GM21360 (cell line): ENCODE data around the gene SPECC1.
"Not testable (repeated sequence)": the region's sequence is repeated elsewhere in the genome, so short reads cannot be mapped to it uniquely, and the experiment has no call there.

Experiments
- ATAC-seq: cut with Tn5 transposase; IDR thresholded peaks from one replicate; pipeline ENCODE4 v1.9.1; 2021; ENCODE audit warnings: mild to moderate bottlenecking, moderate library complexity; ENCODE audit not compliant: unreplicated experiment

The SPECC1 gene

DNA sequence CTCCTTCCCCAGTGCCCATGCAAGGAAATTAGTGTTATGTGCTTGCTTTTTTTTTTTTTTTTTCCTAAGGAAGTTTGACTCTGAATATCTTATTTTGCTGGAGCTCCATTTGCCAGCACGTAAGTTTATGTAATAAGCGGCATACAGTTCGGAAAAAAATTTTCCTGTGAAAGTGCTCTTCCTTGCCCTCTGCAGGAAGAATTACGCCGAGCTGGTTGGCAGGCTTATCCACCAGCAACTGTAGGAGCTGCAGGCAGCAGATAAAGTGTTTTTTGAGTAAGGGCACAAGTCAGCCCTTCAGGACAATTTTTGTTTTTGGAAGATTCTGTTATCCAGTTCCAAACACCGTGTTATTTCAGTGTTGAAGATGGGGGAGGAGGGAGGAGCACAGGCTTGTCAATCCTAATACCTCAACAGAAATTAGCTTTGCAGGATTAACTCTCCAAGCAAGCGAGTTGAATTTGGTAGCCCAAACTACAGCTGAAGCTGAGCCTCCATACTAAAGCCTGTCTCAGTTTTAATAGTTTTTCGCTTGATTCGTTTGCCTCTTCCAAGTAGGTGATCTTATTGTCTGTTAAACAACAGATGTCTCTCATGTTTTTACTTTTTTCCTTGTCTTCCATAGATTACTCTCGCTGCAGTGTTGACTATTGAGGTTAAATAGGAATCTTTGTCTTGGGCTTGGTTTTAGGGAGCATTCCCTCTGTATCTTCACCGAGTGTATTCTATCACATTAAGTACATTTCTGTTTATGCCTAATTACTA is 1.1 kb downstream of the SPECC1 start:
- no peak for ATAC-seq

GRCh38 chr17:20010936-20011335 is 1.8 kb downstream of the SPECC1 start:
- no peak for ATAC-seq

- no peak for ATAC-seq
Measured at GRCh38 chr17:20012017-20012536, 2.9 kb downstream of the SPECC1 start.

- ATAC-seq = not testable (repeated sequence)
Measured at GRCh38 chr17:20016475-20016992, 7.4 kb downstream of the SPECC1 start.

GRCh38 chr17:20022701-20023100 is 13.5 kb downstream of the SPECC1 start:
- ATAC-seq = no peak

GRCh38 chr17:20026960-20027359 is 17.8 kb downstream of the SPECC1 start:
- ATAC-seq = no peak

- ATAC-seq = no peak
Measured at GRCh38 chr17:20028443-20028842, 19.3 kb downstream of the SPECC1 start.

- no peak for ATAC-seq
Measured at GRCh38 chr17:20032636-20033035, 23.5 kb downstream of the SPECC1 start.

- ATAC-seq = no peak
Measured at GRCh38 chr17:20033415-20033814, 24.3 kb downstream of the SPECC1 start.

DNA sequence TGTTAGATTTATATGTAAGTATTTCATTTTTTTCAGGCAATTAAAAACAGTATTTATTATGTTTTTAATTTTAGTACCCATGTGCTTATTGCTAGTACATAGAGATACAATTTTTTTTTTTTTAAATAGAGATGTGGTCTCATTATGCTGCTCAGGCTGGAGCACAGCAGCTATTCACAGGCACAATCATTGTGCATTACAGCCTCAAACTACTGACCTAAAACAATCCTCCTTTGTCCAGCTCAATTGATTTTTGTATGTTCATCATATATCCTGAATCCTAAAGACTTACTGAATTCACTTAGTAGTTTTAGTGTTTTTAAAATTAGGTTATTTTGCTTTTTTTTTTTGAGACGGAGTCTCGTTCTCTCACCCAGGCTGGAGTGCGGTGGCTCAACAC is 26.3 kb downstream of the SPECC1 start:
- no peak for ATAC-seq

- ATAC-seq = not testable (repeated sequence)
Measured at GRCh38 chr17:20037286-20037685, 28.1 kb downstream of the SPECC1 start.

GRCh38 chr17:20039037-20039436 is 29.9 kb downstream of the SPECC1 start:
- no peak for ATAC-seq

GRCh38 chr17:20040216-20040615 is 31.1 kb downstream of the SPECC1 start:
- no peak for ATAC-seq

DNA sequence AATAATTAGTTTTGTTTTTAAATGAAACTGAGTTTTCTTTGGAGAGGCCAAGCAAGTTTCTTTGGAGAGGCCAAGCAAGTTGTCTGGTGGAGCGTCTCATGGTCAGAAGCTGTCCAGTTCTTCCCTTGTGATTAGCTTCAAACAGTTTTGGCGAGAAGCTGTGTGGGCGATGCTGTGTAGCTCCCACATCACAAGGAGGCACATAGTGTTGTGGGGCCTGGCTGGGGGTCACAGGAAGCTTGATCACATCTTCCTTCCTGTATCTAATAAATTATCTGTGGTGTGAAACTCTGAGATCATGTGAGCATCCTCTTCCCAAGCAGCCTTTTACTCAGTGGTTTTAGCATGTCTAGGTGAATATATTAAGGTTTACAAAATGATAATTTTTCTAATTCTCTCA is 33.9 kb downstream of the SPECC1 start:
- no peak for ATAC-seq

DNA sequence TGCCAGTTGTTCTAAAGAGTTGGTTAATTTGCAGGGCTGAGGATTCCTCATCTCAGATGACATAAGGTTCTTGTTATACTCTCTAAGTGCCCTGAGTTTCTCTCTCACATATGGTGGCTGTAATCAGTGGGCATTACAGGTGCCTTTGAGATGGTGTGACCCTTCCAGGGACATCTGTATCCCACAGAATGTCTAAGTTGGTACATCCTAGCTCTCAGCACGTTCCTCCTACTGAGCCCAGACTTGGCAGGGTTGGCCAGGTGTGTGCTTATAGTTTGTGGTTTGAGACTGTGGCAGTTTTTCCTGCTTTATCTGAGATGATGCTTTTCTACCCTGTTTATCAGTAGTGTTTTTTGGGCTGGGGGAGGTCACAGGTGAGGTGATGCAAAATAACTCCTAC is 36.3 kb downstream of the SPECC1 start:
- no peak for ATAC-seq

DNA sequence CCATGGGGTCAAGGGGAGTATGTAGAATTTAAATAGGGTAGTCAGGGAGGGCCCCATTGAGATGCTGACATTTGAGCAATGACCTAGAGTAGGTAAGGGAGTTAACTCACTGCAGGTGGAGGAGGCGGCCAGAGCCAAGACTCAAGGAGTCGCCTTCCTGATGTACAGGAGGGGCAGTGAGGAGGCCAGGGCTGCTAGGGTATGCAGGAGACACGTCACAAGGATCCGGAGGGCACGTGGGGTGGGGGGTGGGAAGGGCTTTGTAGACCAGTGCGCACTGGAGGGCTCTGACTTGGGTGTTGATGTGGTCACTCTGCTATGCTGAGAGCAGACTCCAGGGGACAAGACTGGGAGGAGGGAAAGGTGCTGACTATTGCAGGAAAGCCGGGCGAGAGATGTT is 37.5 kb downstream of the SPECC1 start:
- ATAC-seq = no peak

GRCh38 chr17:20051624-20052023 is 42.5 kb downstream of the SPECC1 start:
- no peak for ATAC-seq

- ATAC-seq = no peak
Measured at GRCh38 chr17:20053361-20053964, 44.3 kb downstream of the SPECC1 start.

DNA sequence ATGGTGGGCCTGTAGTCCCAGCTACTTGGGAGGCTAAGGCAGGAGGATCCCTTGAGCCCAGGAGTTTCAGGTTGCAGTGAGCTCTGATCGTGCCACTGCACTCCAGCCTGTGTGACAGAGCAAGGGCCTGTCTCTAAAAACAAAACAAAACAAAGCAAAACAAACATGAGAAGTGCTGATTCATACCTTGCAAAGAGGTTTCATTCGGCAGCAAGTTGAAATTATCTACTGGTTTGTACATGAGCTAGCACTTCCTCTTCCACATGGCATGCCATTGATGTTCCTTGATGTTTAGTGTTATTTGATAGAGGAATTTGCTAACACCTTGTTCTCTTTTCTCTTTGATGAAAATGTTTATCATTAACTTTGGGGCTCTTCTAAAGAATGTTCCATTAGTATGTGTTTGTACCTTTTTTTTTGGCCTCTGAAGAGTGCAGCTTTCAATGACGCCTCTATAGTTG is 50.6 kb downstream of the SPECC1 start:
- no peak for ATAC-seq

DNA sequence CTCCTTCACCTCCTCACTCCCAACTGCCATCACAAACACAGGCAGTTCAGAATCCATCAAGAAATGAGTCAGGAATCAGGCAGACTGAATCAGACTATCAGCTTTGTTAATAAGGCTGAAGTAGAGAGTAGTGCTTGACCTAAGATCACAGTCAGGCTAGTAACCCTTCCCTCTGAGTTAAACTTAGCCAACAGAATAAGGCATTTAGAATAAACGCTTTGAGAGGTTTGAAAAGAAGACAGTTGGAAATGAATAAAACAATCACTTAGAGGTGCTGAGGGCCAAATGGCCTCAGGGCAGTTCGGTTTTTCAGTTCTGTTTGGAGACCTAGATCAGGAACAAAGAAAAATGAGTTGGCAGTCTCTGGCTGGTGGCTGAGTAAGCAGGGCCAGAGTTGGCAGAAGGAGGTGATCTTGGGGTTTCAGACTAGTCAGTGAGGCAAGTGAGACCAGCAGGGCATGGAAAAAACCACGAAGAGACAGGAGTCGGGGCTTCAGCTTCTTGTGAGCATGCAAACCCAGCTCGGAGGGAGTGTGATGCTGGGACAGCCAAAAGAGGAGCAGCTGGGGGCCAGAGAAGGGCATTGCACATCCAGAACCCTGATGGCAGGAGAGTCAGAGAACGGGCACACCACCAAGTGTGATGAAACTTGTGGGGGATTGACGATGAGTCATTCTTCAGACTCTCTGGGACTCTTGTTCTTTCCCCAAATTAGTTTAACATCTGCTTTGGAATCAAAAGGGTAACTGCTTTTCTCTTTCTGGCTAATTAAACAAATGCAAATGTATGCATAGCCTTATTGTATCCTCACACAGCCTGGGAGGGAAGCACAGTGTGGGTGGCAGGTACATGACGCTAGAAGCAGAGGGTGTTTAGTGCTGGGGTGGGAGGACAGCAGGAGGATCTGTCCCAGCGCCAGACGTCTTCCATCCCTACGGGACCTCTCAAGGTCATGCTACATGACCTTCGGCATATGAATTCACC is 54.8 kb downstream of the SPECC1 start:
- ATAC-seq = peak; percentile 48

DNA sequence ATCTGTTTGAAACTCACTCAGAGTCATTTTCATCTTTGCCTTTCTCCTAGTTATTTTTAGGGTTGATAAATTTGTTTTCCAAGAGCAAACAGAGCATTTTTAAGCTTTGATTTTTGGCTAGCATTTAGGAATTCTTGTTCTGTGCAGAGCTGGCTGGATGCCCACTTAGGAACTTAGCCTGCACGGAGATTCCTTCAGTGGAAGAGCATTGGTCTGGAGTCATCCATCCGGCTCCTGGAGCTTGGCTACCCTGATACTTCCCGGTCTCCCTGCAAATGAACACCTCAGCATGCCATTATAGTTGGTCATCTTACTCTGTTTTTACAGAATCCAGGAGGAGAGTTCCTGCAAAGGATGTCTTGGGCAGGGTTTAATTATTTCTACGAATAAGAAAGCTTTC is 57.1 kb downstream of the SPECC1 start:
- no peak for ATAC-seq
